CD1c-positive myeloid dendritic cell (primary cell): ENCODE data around the gene POLR3G.

Experiments
- DNase-seq: peaks from one replicate; pipeline ENCODE4 v3.0.0-alpha.2; 2016; ENCODE audit errors: extremely low spot score

Gene POLR3G

GRCh38 chr5:90550963-90551362, 76.3 kb downstream of the POLR3G start:
- DNase-seq, result no peak

DNA sequence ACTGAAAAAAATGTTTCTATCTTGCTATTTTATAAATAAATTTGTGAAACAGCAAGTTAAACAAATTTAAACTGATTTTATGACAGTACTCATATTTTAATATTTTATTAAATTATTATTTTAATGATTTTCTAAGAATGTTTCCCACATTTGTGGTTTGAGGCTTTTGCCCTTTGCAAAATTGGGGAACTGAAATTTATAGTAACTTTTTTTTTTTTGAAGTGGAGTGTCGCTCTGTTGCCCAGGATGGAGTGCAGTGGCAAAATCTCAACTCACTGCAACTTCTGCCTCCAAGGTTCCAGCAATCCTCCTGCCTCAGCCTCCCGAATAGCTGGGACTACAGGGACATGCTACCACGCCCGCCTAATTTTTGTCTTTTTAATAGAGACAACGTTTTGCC, 76.7 kb downstream of the POLR3G start:
- DNase-seq, result peak; percentile 27

GRCh38 chr5:90553711-90554110, 79.0 kb downstream of the POLR3G start:
- DNase-seq, result no peak

- no peak for DNase-seq
These were observed 79.8 kb downstream of the POLR3G start for GRCh38 chr5:90554358-90555006.

- no peak for DNase-seq
These were observed 81.0 kb downstream of the POLR3G start for GRCh38 chr5:90555666-90556065.

DNA sequence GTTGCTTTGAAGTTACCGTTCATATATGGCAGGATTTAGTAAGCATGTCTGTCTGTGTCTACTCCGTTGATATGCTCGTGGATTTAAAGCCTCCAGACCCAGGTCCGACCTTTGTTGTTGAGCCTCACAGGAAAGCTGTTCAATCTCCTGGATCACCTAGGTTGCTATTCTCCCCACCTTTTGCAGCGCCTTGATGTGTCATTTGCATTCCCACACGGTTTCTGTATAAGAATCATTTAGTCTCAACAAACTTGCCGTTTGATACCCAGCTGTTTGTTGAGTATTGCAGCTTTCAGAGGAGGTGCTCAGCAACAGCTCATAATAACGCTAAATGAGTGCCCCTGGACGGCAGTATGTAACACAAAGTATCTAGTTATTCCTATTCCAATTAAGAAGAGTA, 82.7 kb downstream of the POLR3G start:
- no peak for DNase-seq

DNA sequence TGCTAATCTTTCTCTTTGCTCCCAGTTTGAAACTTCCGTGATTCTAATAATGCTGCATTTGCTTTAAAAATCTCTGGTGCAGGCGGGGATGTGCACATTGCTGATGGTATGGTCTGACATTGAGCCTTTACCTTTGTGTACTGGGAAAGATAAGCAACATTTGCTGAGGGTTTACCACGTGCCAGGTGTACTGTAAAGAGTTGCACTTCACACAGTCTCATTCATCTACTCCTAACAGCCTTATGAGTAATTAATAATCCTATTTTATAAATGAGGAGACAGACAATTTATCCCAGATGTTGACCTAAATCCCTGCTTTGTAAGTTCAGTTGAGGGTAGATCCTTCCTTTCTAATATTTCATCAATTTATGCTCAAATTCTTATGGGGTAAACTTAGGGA, 83.2 kb downstream of the POLR3G start:
- no peak for DNase-seq

DNA sequence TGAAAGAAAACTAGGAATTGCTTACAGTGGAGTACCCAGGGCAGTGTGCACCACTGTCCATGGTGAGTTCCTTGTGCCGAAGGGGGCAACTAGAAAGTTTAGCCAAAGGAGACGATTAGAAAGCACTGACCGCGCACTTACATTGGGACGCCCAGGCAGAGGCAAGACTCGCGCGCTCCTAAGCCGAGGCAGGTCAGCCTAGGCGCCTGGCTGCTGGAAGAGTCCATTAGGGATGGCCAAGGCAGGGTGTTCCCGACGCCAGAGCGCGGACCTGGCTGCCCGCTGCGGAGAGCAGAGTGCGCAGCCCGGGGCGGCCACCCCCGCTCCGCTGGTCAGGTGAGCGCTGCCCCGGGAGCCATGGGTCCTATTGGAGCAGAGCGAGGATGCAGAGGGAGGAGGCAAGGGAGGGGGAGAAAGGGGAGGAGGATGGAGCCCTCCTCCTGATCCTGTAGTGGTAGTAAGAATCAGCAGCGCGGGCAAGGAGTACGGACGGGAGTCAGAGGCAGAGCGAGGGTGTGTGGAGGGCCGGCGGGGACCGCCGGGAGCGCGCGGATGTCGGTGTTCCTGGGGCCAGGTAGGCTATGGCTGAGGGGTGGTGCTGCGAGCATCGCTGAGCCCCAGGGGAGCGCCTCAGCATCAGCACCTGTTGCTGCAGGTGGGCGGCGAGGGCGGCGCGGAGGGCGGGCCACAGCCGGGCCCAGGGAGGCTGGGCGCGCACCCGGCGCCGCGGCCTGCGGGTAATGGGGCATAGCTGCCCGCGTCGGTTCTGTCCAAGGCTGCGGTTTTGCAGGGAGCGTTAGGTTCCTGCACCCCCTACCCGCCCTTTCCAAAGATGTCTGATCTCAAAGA, 83.9 kb downstream of the POLR3G start, which contains the start of gene ADGRV1:
ADGRV1 (plus strand) TSS at position 454 of the 849 bp plus-strand sequence; CDS start at position 553, 99 bp downstream.
- no peak for DNase-seq

DNA sequence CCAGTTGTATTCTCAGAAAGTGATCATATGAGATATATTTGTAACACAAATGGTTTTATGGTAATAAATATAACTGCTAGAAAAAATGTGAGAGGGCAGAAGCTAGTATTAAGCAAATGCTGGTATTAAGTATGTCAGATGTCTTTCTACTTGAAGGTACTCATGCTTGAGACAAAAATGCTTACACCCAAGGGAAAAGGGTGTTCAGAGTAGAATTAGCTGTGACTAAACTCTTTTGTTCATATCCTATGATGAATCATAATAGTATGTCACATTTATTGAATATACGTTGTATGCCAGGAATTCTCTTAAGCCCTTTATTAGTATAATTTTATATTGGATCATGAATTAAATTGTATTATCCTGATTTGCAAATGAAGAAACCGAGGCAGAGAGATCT, 86.1 kb downstream of the POLR3G start:
- no peak for DNase-seq

DNA sequence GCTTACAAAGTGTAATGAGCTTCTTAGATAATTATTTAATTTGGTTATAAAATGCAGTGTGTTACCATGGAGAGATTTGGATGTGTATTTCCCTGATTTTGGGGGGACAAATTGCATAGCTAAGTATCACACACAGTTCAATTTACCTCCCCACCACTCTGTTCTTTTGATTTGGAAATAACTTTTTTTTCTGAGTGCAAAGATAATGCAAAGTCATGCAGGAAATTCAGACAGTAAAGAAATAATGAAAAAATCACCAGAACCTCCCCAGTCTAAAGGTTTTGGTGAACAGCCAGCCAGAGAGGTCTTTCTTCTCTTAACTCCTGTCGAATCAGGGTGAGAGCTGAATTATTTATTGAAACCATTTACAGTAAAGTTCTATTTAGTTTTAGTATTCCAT, 87.1 kb downstream of the POLR3G start:
- no peak for DNase-seq

GRCh38 chr5:90562341-90562740, 87.7 kb downstream of the POLR3G start:
- DNase-seq, result no peak

DNA sequence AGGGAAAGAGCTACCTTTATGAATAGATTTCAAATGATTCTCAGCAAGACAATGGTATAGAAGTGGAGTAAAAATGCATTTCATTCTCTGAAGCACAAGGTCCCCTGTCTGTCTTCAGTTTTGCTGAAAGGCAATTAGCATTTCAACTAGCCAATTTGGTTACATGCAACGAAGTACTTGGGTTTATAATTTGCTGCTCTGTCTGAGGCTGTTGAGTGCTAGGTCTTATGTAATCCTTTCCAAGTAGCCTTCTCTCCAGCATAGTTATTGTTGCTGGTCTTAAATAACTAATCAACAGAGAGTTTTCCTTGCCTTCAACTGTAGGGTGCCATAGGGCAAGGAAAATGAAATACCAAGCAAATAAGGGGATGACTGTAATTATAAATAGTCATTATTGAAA, 88.4 kb downstream of the POLR3G start:
- no peak for DNase-seq
